ENCODE data around the gene UBAP1.
"Not testable (repeated sequence)": the region's sequence is repeated elsewhere in the genome, so short reads cannot be mapped to it uniquely, and the experiment has no call there.

The UBAP1 gene

DNA sequence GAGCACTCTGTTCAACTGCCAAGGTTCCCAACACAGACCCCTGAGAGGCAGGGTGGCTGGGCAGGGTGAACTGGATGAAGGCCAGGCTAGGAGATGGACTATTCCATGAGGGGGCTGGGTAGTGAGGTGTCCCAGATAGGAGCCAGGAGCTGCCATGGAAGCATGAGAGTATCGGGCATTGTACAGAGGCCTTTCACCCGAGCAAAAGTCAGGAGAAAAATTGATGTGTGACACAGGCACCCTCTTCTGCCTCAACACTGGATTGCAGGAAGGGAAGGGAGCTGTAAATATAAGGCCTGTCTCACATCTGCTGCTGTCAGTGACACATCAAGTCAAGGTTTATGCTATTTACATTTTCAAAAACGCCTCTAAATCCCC lies 74.6 kb downstream of the UBAP1 start:
- no peaks in the 10 kb centered on the region for H3K27me3 Mint-ChIP-seq
- H3K4me3 Mint-ChIP-seq: no peak overlapping the region
- no peak overlapping the region for H3K27ac Mint-ChIP-seq
- peaks cover 38 to 59% of the 10 kb centered on the region in 2 donors for H3K36me3 Mint-ChIP-seq
- peaks cover 20 to 26% of the 10 kb centered on the region in 2 donors for H3K4me1 Mint-ChIP-seq
- DNase-seq (no peak), ATAC-seq (replicated peaks) (no peak)
- no peaks in the 10 kb centered on the region for H3K9me3 Mint-ChIP-seq

DNA sequence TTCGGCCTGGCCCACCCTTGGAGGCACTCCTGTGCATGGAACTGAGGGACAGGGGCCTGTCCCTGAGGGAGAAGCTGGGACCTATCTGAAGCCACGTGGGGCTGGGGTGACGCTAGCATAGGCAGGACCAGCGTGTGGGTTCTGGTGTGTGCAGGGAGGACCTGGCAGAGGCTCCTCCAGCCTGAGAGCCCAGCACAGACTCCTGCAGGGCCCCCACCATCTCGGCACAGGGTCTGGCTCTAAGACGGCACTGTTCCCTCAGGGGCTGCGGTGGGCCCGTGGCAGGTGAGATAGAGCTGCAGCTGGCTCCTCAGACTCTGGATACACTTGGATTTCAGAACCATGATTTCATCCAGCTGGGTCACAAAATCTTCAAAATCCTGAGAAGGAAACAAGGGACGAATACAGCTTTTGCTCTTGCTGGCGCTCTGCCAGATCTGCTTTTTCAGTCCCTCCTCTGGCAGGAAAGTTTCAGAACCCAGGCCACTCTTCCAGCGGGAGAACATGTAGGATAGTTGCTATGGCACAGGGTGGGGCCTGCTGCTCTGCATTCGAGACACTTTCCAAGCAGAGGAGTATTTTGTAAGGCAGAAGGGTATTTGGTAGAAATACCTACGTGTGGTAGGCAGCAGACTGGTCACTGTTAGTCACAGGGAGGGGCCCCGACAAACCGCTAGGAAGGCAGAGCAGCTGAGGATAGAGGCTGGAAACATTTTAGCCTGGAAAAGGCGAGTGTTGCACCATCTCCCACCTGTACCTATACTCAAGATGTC lies 75.5 kb downstream of the UBAP1 start:
- Mint-ChIP-seq H3K4me1 (peaks cover 20 to 26% of the 10 kb centered on the region in 2 donors), H3K36me3 (peaks cover 33 to 55% of the 10 kb centered on the region in 2 donors), H3K4me3 (no peak overlapping the region), H3K9me3 (no peaks in the 10 kb centered on the region), H3K27ac (no peak overlapping the region), H3K27me3 (no peaks in the 10 kb centered on the region)
- no peak for DNase-seq
- ATAC-seq (replicated peaks): no peak

GRCh38 chr9:34254966-34255825 lies 76.4 kb downstream of the UBAP1 start:
- H3K27ac Mint-ChIP-seq: no peak overlapping the region
- peaks cover 20 to 26% of the 10 kb centered on the region in 2 donors for H3K4me1 Mint-ChIP-seq
- no peaks in the 10 kb centered on the region for H3K27me3 Mint-ChIP-seq
- ATAC-seq (replicated peaks): no peak
- no peak overlapping the region for H3K4me3 Mint-ChIP-seq
- no peak for DNase-seq
- peaks cover 31 to 53% of the 10 kb centered on the region in 2 donors for H3K36me3 Mint-ChIP-seq
- H3K9me3 Mint-ChIP-seq: no peaks in the 10 kb centered on the region

- no peak overlapping the region for H3K27ac Mint-ChIP-seq
Measured at GRCh38 chr9:34256104-34256503, 77.3 kb downstream of the UBAP1 start.

GRCh38 chr9:34256987-34257585 lies 78.2 kb downstream of the UBAP1 start:
- Mint-ChIP-seq H3K9me3 (no peaks in the 10 kb centered on the region), H3K36me3 (peaks cover 28 to 42% of the 10 kb centered on the region in 2 donors), H3K4me3 (peak overlapping the region in 1 of 2 donors; percentile 36), H3K27ac (no peak overlapping the region), H3K4me1 (peaks cover 20 to 26% of the 10 kb centered on the region in 2 donors), H3K27me3 (no peaks in the 10 kb centered on the region)
- DNase-seq (no peak), ATAC-seq (replicated peaks) (peak; percentile 51 to 65)

More at GRCh38 chr9:34256104-34256503, 77.3 kb downstream of the UBAP1 start:
- ATAC-seq (replicated peaks): peak; percentile 53 to 58
- H3K9me3 Mint-ChIP-seq: no peaks in the 10 kb centered on the region
- H3K4me3 Mint-ChIP-seq: no peak overlapping the region
- H3K4me1 Mint-ChIP-seq: peaks cover 20 to 26% of the 10 kb centered on the region in 2 donors
- no peak for DNase-seq
- no peaks in the 10 kb centered on the region for H3K27me3 Mint-ChIP-seq
- H3K36me3 Mint-ChIP-seq: peaks cover 30 to 49% of the 10 kb centered on the region in 2 donors

DNA sequence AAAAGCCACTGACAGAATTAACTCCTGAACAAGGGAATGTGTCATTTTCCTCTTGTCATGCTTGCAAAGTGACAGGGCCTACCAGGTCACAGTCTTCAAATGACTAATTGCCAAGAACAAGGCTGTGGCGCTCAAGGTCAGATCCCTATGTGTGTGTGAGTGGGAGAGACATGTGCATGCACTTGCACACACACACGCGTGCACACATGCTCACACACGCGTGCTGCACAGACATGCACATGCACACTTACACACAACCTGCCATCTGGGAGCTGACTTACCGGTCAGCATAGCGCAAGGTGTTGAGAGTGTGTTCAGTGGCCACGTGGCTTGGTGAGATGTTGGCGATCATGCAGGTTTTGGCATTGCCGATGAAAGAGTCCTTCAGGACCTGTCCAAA lies 80.5 kb downstream of the UBAP1 start:
- no peak overlapping the region for H3K4me3 Mint-ChIP-seq
- no peaks in the 10 kb centered on the region for H3K27me3 Mint-ChIP-seq
- peaks cover 14 to 32% of the 10 kb centered on the region in 2 donors for H3K36me3 Mint-ChIP-seq
- ATAC-seq (replicated peaks) (no peak), DNase-seq (no peak)
- peaks cover 18 to 20% of the 10 kb centered on the region in 2 donors for H3K4me1 Mint-ChIP-seq
- no peak overlapping the region for H3K27ac Mint-ChIP-seq
- H3K9me3 Mint-ChIP-seq: no peaks in the 10 kb centered on the region

GRCh38 chr9:34262971-34263370 lies 84.1 kb downstream of the UBAP1 start:
- Mint-ChIP-seq H3K9me3 (no peaks in the 10 kb centered on the region), H3K27ac (no peak overlapping the region), H3K36me3 (peaks cover 0 to 6% of the 10 kb centered on the region in 2 donors), H3K4me3 (no peak overlapping the region), H3K4me1 (no peaks in the 10 kb centered on the region), H3K27me3 (no peaks in the 10 kb centered on the region)
- no peak for ATAC-seq (replicated peaks)
- no peak for DNase-seq

DNA sequence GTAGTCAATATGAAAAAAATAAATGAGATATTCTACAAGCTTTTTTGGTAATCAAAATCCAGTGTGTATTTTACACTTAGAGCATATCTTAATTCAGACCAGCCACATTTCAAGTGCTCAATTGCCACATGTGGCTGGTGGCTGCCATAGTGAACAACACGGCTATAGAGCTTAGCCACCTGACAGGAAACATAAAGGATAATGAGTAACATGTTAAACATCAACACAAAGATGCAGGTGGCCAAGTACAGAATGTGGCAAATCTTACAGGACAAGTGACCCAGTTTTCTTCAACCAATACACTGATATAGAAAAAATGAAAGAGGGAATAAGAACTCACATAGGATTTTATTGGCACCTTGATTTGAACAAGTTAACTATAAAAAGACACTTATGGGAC lies 88.8 kb downstream of the UBAP1 start:
- H3K4me3 Mint-ChIP-seq: no peak overlapping the region
- no peak for DNase-seq
- no peaks in the 10 kb centered on the region for H3K9me3 Mint-ChIP-seq
- ATAC-seq (replicated peaks): no peak
- H3K36me3 Mint-ChIP-seq: no peaks in the 10 kb centered on the region
- H3K27ac Mint-ChIP-seq: no peak overlapping the region
- no peaks in the 10 kb centered on the region for H3K27me3 Mint-ChIP-seq
- no peaks in the 10 kb centered on the region for H3K4me1 Mint-ChIP-seq

- DNase-seq (no peak), ATAC-seq (replicated peaks) (no peak)
- Mint-ChIP-seq H3K9me3 (no peaks in the 10 kb centered on the region), H3K27me3 (no peaks in the 10 kb centered on the region), H3K4me3 (no peak overlapping the region), H3K4me1 (no peaks in the 10 kb centered on the region), H3K27ac (no peak overlapping the region), H3K36me3 (no peaks in the 10 kb centered on the region)
Measured at GRCh38 chr9:34271265-34272006, 92.6 kb downstream of the UBAP1 start.

- ATAC-seq (replicated peaks) (no peak), DNase-seq (no peak)
- Mint-ChIP-seq H3K4me3 (no peak overlapping the region), H3K27me3 (no peaks in the 10 kb centered on the region), H3K9me3 (no peaks in the 10 kb centered on the region), H3K4me1 (no peaks in the 10 kb centered on the region), H3K36me3 (no peaks in the 10 kb centered on the region), H3K27ac (no peak overlapping the region)
Measured at GRCh38 chr9:34272101-34272541, 93.3 kb downstream of the UBAP1 start.

DNA sequence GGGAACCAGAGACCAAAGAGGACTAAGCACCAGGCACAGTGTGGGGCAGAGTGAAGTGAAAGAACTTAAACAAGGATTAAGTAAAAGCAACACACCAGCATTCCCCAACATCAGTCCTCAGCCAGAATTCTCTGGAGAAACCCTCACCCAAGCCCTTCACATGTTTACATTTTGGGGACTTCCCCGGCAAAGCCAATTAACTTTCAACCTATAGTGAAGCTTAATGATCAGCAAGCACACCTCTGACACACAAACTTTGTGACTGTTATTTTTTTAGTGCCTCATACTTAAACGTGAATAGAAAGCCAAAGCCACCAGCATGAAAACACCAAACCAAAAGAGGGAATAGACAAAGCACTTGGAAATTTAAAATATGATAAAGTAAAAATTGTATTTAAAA lies 94.7 kb downstream of the UBAP1 start:
- ATAC-seq (replicated peaks); H3K36me3 Mint-ChIP-seq; DNase-seq: not testable (repeated sequence)

DNA sequence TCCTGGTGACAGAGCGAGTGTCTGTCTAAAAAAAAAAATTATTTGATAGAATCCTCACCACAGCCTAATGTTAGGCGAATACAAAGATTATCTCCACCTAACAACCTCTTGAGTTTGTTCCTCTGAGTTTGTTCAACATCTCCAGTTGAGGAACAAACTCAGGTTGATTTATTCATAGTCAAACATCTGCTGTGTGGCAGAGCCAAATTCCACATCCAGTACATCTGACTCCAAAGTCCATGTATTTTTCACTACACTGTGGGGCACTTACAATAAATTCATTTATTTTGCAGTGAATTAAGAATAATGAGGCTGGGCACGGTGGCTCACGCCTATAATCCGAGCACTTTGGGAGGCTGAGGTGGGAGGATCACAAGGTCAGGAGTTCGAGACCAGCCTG lies 97.0 kb downstream of the UBAP1 start:
- ATAC-seq (replicated peaks) (no peak), DNase-seq (no peak)
- Mint-ChIP-seq H3K36me3 (no peaks in the 10 kb centered on the region), H3K4me3 (no peak overlapping the region), H3K27ac (no peak overlapping the region), H3K27me3 (no peaks in the 10 kb centered on the region), H3K4me1 (no peaks in the 10 kb centered on the region), H3K9me3 (no peaks in the 10 kb centered on the region)

More for the DNA sequence above, 94.7 kb downstream of the UBAP1 start:
- H3K9me3 Mint-ChIP-seq, H3K4me3 Mint-ChIP-seq, H3K4me1 Mint-ChIP-seq, H3K27ac Mint-ChIP-seq, H3K27me3 Mint-ChIP-seq: not testable (repeated sequence)

DNA sequence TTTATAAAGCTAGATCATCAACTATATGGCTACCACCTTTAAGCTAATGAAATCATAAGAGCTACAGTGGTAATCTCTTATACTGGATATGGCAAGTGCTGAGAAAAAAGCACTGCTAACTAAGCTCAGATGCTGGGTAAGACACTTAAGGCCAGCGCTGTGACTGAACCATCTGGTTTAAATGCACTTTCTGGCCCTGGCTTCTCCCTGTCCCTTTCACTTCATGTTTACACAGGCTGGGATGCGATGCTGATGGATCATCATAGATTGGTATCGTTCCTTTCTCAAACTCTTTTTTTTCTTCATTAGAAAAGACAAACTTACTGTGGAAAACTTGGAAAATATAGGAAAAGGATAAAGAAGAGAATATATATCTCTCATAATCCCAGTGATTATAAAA lies 97.9 kb downstream of the UBAP1 start:
- Mint-ChIP-seq H3K4me1 (no peaks in the 10 kb centered on the region), H3K27me3 (no peaks in the 10 kb centered on the region)

DNA sequence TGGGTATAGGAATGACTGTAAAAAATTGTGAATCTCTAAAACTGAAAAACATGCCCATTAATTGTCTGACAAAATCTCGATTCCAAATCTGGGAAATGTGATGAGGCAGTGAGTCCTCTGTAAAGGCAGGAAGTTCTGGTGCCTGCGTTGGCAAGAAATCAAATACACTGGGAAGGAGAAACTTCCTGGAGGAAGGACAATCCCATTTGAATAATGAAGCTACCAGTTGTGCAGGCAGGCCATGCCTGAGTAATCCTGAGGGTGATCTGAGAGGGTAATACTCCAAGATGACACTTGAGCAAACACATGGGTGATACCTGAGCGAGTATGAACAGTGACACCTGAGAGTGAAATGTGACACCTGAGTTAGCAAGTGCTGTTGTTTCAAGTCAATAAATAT lies 100.6 kb downstream of the UBAP1 start:
- no peak overlapping the region for H3K27ac Mint-ChIP-seq
- no peaks in the 10 kb centered on the region for H3K4me1 Mint-ChIP-seq
- H3K9me3 Mint-ChIP-seq: no peaks in the 10 kb centered on the region
- peaks cover 0 to 1% of the 10 kb centered on the region in 2 donors for H3K36me3 Mint-ChIP-seq
- no peak overlapping the region for H3K4me3 Mint-ChIP-seq
- ATAC-seq (replicated peaks) (no peak), DNase-seq (no peak)
- no peaks in the 10 kb centered on the region for H3K27me3 Mint-ChIP-seq

More for the DNA sequence above, 97.9 kb downstream of the UBAP1 start:
- H3K27ac Mint-ChIP-seq: no peak overlapping the region
- H3K36me3 Mint-ChIP-seq: no peaks in the 10 kb centered on the region
- H3K9me3 Mint-ChIP-seq: no peaks in the 10 kb centered on the region
- H3K4me3 Mint-ChIP-seq: no peak overlapping the region
- ATAC-seq (replicated peaks) (no peak), DNase-seq (no peak)

Data from stimulated activated naive B cell treated with anti-CD40 and anti-IgM and Interleukin-4, amounts not matched to agents 10 μg/mL and 1 μg/mL and 100 μg/mL, for 72 hours (primary cell).